Testis (tissue), 3 donors: ENCODE data around the gene GDPD4. TPM values are rescaled to one million over a fixed set of nuclear protein-coding genes. Genes with fewer than 3 reads are reported as not detected.

Experiments
- DNase-seq: peaks from one replicate; pipeline ENCODE4 v3.0.0-alpha.2; 2019
- H3K27ac ChIP-seq, 2 donors: fragments of 200-600 bp; sonication (generic); one replicate each; pipeline ENCODE4 v1.5.1; 2019
- H3K27me3 ChIP-seq: fragments of 200-600 bp; sonication (generic); one replicate; pipeline ENCODE4 v1.5.1; 2019
- H3K36me3 ChIP-seq: fragments of 200-600 bp; sonication (generic); one replicate; pipeline ENCODE4 v1.5.1; 2017; ENCODE audit warnings: low read depth; ENCODE audit errors: missing control alignments
- H3K4me1 ChIP-seq: fragments of 200-600 bp; sonication (generic); one replicate; pipeline ENCODE4 v1.5.1; 2019
- H3K4me3 ChIP-seq, 2 donors: fragments of 200-600 bp; sonication (generic); one replicate each; pipeline ENCODE4 v1.5.1; 2017 to 2019
- H3K9me3 ChIP-seq: fragments of 200-600 bp; sonication (generic); one replicate; pipeline ENCODE4 v1.5.1; 2017
- CTCF ChIP-seq, 3 experiments: fragments of 450-650 bp in 2 of 3; fragments of 200-600 bp in 1 of 3; sonication (generic) in 1 of 3; IDR thresholded peaks; one replicate each; pipeline ENCODE4 v1.5.1; 2016 to 2019; ENCODE audit warnings: antibody characterized with exemption in 3 of 3, mild to moderate bottlenecking in 2 of 3, moderate library complexity in 1 of 3
- POLR2A ChIP-seq: fragments of 450-650 bp; IDR thresholded peaks from one replicate; pipeline ENCODE4 v1.6.1; 2017; ENCODE audit warnings: antibody characterized with exemption, mild to moderate bottlenecking, moderate library complexity
- WGBS, 2 donors: methylation state at CpG; one replicate each; pipeline ENCODE4 v1.1.5; 2018; 5-methylcytosine and 5-hydroxymethylcytosine counted together
- intact Hi-C: fragments of 100-400 bp; cut with DNase I; formaldehyde crosslinking; loops from one replicate; pipeline ENCODE4 v1.15.1; 2023; ENCODE audit warnings: low total_unique reads
- polyA plus RNA-seq: library from polyadenylated mRNA; stranded (reverse); fragments of 350-450 nt; fragmentation: Illumina TruSeq; extraction: RNeasy Lipid Tissue Mini Kit (QIAGEN cat#74804); gene quantifications from one replicate; pipeline ENCODE4 v1.2.3, GENCODE V29; 2014; ENCODE audit warnings: low read depth, low replicate concordance; ENCODE audit not compliant: insufficient read depth
- total RNA-seq, 2 donors: library from RNA; depleted of rRNA; stranded (reverse); fragments of >200 nt; gene quantifications; one replicate each; pipeline ENCODE4 v1.2.3, GENCODE V29; 2016

GDPD4 gene
- total and polyA plus RNA-seq, 3 donors from 2014 or later = 11.9 to 27.2 (median 22.6) TPM

GRCh38 chr11:77244277-77245027 lies 57.0 kb downstream of the GDPD4 start:
- Histone ChIP-seq H3K27me3 (no peaks in the 10 kb centered on the region), H3K36me3 (no peaks in the 10 kb centered on the region), H3K27ac (no peak overlapping the region), H3K9me3 (no peaks in the 10 kb centered on the region), H3K4me1 (no peaks in the 10 kb centered on the region), H3K4me3 (no peak overlapping the region)
- no peak for TF ChIP-seq CTCF (IDR thresholded peaks at IDR 0.05)
- TF ChIP-seq POLR2A = no peak
- 84 to 94% methylated on average over 7 of the region's 7 CpGs for WGBS, 2 donors
- no peak for DNase-seq
- intact Hi-C loops = no loop called here

- Histone ChIP-seq H3K36me3 (no peaks in the 10 kb centered on the region), H3K27me3 (no peaks in the 10 kb centered on the region), H3K4me3 (no peak overlapping the region), H3K27ac (no peak overlapping the region), H3K4me1 (no peaks in the 10 kb centered on the region), H3K9me3 (no peaks in the 10 kb centered on the region)
- no peak for TF ChIP-seq POLR2A
- TF ChIP-seq CTCF (IDR thresholded peaks at IDR 0.05) = no peak
- intact Hi-C loops = no loop called here
- no peak for DNase-seq
Measured at GRCh38 chr11:77236901-77237300, 64.6 kb downstream of the GDPD4 start.

- intact Hi-C loops = no loop called here
- H3K4me3 ChIP-seq = no peak overlapping the region
- H3K9me3 ChIP-seq = no peaks in the 10 kb centered on the region
- WGBS, 2 donors = 90 to 99% methylated on average over 3 of the region's 3 CpGs
- no peak overlapping the region for H3K27ac ChIP-seq
- no peak for TF ChIP-seq POLR2A
- no peak for DNase-seq
- no peaks in the 10 kb centered on the region for H3K4me1 ChIP-seq
- no peaks in the 10 kb centered on the region for H3K36me3 ChIP-seq
- no peaks in the 10 kb centered on the region for H3K27me3 ChIP-seq
Measured at GRCh38 chr11:77233011-77233410, 68.5 kb downstream of the GDPD4 start.

- Histone ChIP-seq H3K9me3 (no peaks in the 10 kb centered on the region), H3K4me1 (no peaks in the 10 kb centered on the region)
- no peak for DNase-seq
Measured at GRCh38 chr11:77232242-77232641, 69.2 kb downstream of the GDPD4 start.

GRCh38 chr11:77231800-77232199 lies 69.7 kb downstream of the GDPD4 start:
- intact Hi-C loops = no loop called here
- no peak overlapping the region for H3K4me3 ChIP-seq
- no peaks in the 10 kb centered on the region for H3K4me1 ChIP-seq
- no peak overlapping the region for H3K27ac ChIP-seq
- no peaks in the 10 kb centered on the region for H3K27me3 ChIP-seq
- DNase-seq = no peak
- 70 to 95% methylated on average over 1 of the region's 1 CpG for WGBS, 2 donors
- H3K9me3 ChIP-seq = no peaks in the 10 kb centered on the region
- TF ChIP-seq CTCF (IDR thresholded peaks at IDR 0.05) (no peak), POLR2A (no peak)
- H3K36me3 ChIP-seq = no peaks in the 10 kb centered on the region

More at GRCh38 chr11:77232242-77232641, 69.2 kb downstream of the GDPD4 start:
- intact Hi-C loops = no loop called here
- Histone ChIP-seq H3K36me3 (no peaks in the 10 kb centered on the region), H3K27me3 (no peaks in the 10 kb centered on the region), H3K4me3 (no peak overlapping the region), H3K27ac (no peak overlapping the region)
- no peak for TF ChIP-seq POLR2A
- TF ChIP-seq CTCF (IDR thresholded peaks at IDR 0.05) = no peak
- WGBS, 2 donors = 96 to 97% methylated on average over 4 of the region's 4 CpGs
